Measurements from ENCODE around the gene RIN3.

The RIN3 gene

GRCh38 chr14:92506231-92506630 is 7.3 kb upstream of the RIN3 start:
- in situ Hi-C loops (cut with MboI; ENCODE audit: low sequenced_read_pairs) = no loop called here

- in situ Hi-C loops (cut with MboI; ENCODE audit: low sequenced_read_pairs) = no loop called here
These were observed 6.3 kb upstream of the RIN3 start for GRCh38 chr14:92507174-92507768.

GRCh38 chr14:92510972-92511371 is 2.6 kb upstream of the RIN3 start:
- in situ Hi-C loops (cut with MboI; ENCODE audit: low sequenced_read_pairs) = no loop called here

- in situ Hi-C loops (cut with MboI; ENCODE audit: low sequenced_read_pairs) = no loop called here
These were observed 1.9 kb upstream of the RIN3 start for GRCh38 chr14:92511453-92512238.

- in situ Hi-C loops (cut with MboI; ENCODE audit: low sequenced_read_pairs) = no loop called here
These were observed 776 bp upstream of the RIN3 start for GRCh38 chr14:92512807-92513203.

- in situ Hi-C loops (cut with MboI; ENCODE audit: low sequenced_read_pairs) = no loop called here
These were observed 624 bp downstream of the RIN3 start for GRCh38 chr14:92513966-92514843.

- in situ Hi-C loops (cut with MboI; ENCODE audit: low sequenced_read_pairs) = no loop called here
These were observed 1.4 kb downstream of the RIN3 start for GRCh38 chr14:92514844-92515514.

- in situ Hi-C loops (cut with MboI; ENCODE audit: low sequenced_read_pairs) = no loop called here
These were observed 2.2 kb downstream of the RIN3 start for GRCh38 chr14:92515546-92516343.

- in situ Hi-C loops (cut with MboI; ENCODE audit: low sequenced_read_pairs) = no loop called here
These were observed 2.9 kb downstream of the RIN3 start for GRCh38 chr14:92516344-92516965.

GRCh38 chr14:92516966-92517506 is 3.5 kb downstream of the RIN3 start:
- in situ Hi-C loops (cut with MboI; ENCODE audit: low sequenced_read_pairs) = no loop called here

- in situ Hi-C loops (cut with MboI; ENCODE audit: low sequenced_read_pairs) = no loop called here
These were observed 4.2 kb downstream of the RIN3 start for GRCh38 chr14:92517761-92518160.

- in situ Hi-C loops (cut with MboI; ENCODE audit: low sequenced_read_pairs) = no loop called here
These were observed 5.9 kb downstream of the RIN3 start for GRCh38 chr14:92519246-92520101.

GRCh38 chr14:92520102-92521057 is 6.8 kb downstream of the RIN3 start:
- in situ Hi-C loops (cut with MboI; ENCODE audit: low sequenced_read_pairs) = no loop called here

GRCh38 chr14:92521058-92521415 is 7.5 kb downstream of the RIN3 start:
- in situ Hi-C loops (cut with MboI; ENCODE audit: low sequenced_read_pairs) = no loop called here

- in situ Hi-C loops (cut with MboI; ENCODE audit: low sequenced_read_pairs) = no loop called here
These were observed 10.2 kb downstream of the RIN3 start for GRCh38 chr14:92523752-92524151.

GRCh38 chr14:92524602-92525185 is 11.1 kb downstream of the RIN3 start:
- in situ Hi-C loops (cut with MboI; ENCODE audit: low sequenced_read_pairs) = no loop called here
